SK-N-SH (cell line): ENCODE data around the gene PEAK1. TPM values are rescaled to one million over a fixed set of nuclear protein-coding genes. Genes with fewer than 3 reads are reported as not detected.

Experiments
- CTCF ChIA-PET: fragments of 300-600, 350-600 bp; formaldehyde crosslinking; extraction: SDS; loops from one replicate; lab custom pipeline; 2021; lab: Yijun Ruan, JAX
- POLR2A ChIA-PET: fragments of 350-600 bp; sonication (Branson Sonifier 250); formaldehyde crosslinking; extraction: SDS; loops from one replicate; lab custom pipeline; 2020; ENCODE audit warnings: antibody characterized with exemption, inconsistent platforms; lab: Yijun Ruan, JAX
- DNase-seq: peaks from one replicate; pipeline ENCODE4 v3.0.0; 2012
- H2AFZ ChIP-seq: fragments of 200-600 bp; sonication (generic); 2 replicates; pipeline ENCODE4 v1.8.1; 2016; ENCODE audit warnings: antibody characterized with exemption, mild to moderate bottlenecking, low read depth
- H3F3A ChIP-seq: fragments of 200-600 bp; sonication (generic); replicated peaks from 2 replicates; pipeline ENCODE3; 2016; ENCODE audit warnings: antibody characterized with exemption, mild to moderate bottlenecking; ENCODE audit not compliant: insufficient read depth
- H3K27ac ChIP-seq, 2 experiments: fragments of 200-500 bp in 1 of 2; fragments of 200-600 bp in 1 of 2; sonication (Bioruptor generic) in 1 of 2; sonication (generic), shearing (Covaris generic) in 1 of 2; 2 replicates each; pipeline versions ENCODE4 v1.5.1 to v1.6.1; 2014 to 2016; ENCODE audit warnings: low read depth in 2 of 2, inconsistent platforms in 1 of 2, low read length in 1 of 2, mild to moderate bottlenecking in 1 of 2, mixed read lengths in 1 of 2
- H3K27me3 ChIP-seq: fragments of 200-600 bp; sonication (generic), shearing (Covaris generic); 2 replicates; pipeline ENCODE4 v1.6.1; 2016; ENCODE audit warnings: mixed run types; ENCODE audit not compliant: insufficient read depth
- H3K36me3 ChIP-seq, 2 experiments: fragments of 200-500 bp in 1 of 2; fragments of 200-600 bp in 1 of 2; sonication (Bioruptor generic) in 1 of 2; sonication (generic) in 1 of 2; replicated peaks in 1 of 2; 2 replicates each; pipeline versions ENCODE3 to v1.5.1; 2014 to 2016; ENCODE audit warnings: low read length in 1 of 2, mild to moderate bottlenecking in 1 of 2; ENCODE audit not compliant: insufficient read depth in 2 of 2, control insufficient read depth in 1 of 2
- H3K4me1 ChIP-seq, 2 experiments: fragments of 200-500 bp in 1 of 2; fragments of 200-600 bp in 1 of 2; sonication (Bioruptor generic) in 1 of 2; sonication (generic), shearing (Covaris generic) in 1 of 2; 2 replicates each; pipeline versions ENCODE4 v1.5.1 to v1.6.1; 2014 to 2016; ENCODE audit warnings: low read depth in 1 of 2, low read length in 1 of 2, mixed run types in 1 of 2; ENCODE audit not compliant: insufficient read depth in 2 of 2, control insufficient read depth in 1 of 2
- H3K4me2 ChIP-seq: fragments of 200-600 bp; sonication (generic), shearing (Covaris generic); 2 replicates; pipeline ENCODE4 v1.6.1; 2017; ENCODE audit warnings: mixed run types
- H3K4me3 ChIP-seq, 2 experiments: fragments of 200-500 bp in 1 of 2; fragments of 200-600 bp in 1 of 2; sonication (Bioruptor generic) in 1 of 2; sonication (generic), shearing (Covaris generic) in 1 of 2; 2 replicates each; pipeline versions ENCODE4 v1.5.1 to v1.8.1; 2014 to 2016; ENCODE audit warnings: low read depth in 2 of 2, inconsistent platforms in 1 of 2, low read length in 1 of 2, mild to moderate bottlenecking in 1 of 2, mixed read lengths in 1 of 2, moderate library complexity in 1 of 2
- H3K79me2 ChIP-seq: fragments of 200-600 bp; sonication (generic); 2 replicates; pipeline ENCODE4 v1.8.1; 2017; ENCODE audit warnings: mild to moderate bottlenecking; ENCODE audit not compliant: insufficient read depth
- H3K9ac ChIP-seq: fragments of 200-600 bp; sonication (generic); 2 replicates; pipeline ENCODE4 v1.6.1; 2017; ENCODE audit warnings: mixed run types
- H3K9me2 ChIP-seq: fragments of 200-600 bp; sonication (generic); 2 replicates; pipeline ENCODE4 v1.6.1; 2017; ENCODE audit warnings: mixed run types
- H3K9me3 ChIP-seq: fragments of 200-600 bp; sonication (generic); 2 replicates; pipeline ENCODE4 v1.6.1; 2017; ENCODE audit warnings: mixed run types, mild to moderate bottlenecking, moderate library complexity
- H4K20me1 ChIP-seq: fragments of 200-600 bp; sonication (generic); 2 replicates; pipeline ENCODE4 v1.6.1; 2017; ENCODE audit warnings: mild to moderate bottlenecking, mixed run types; ENCODE audit not compliant: insufficient read depth
- CHD2 ChIP-seq: fragments of 150-350 bp; IDR thresholded peaks from 2 replicates; pipeline ENCODE4 v1.6.1; 2018; ENCODE audit warnings: low read length; ENCODE audit not compliant: partially characterized antibody
- ELF1 ChIP-seq: IDR thresholded peaks from 2 replicates; pipeline ENCODE4 v1.4.0; 2012
- EP300 ChIP-seq, 2 experiments: IDR thresholded peaks; 2 replicates each; pipeline versions ENCODE4 v1.4.0 to v1.6.1; 2012; ENCODE audit warnings: borderline replicate concordance in 1 of 2, low read depth in 1 of 2, low read length in 1 of 2
- GATA2 ChIP-seq: sonication (generic); formaldehyde crosslinking; IDR thresholded peaks from 2 replicates; pipeline ENCODE4 v1.5.0; 2020; ENCODE audit warnings: mild to moderate bottlenecking, missing genetic modification reagents
- JUND ChIP-seq: IDR thresholded peaks from 2 replicates; pipeline ENCODE4 v1.4.0; 2012
- NFIC ChIP-seq: IDR thresholded peaks from 2 replicates; pipeline ENCODE4 v1.4.0; 2012; ENCODE audit warnings: borderline replicate concordance
- RAD21 ChIP-seq: IDR thresholded peaks from 2 replicates; pipeline ENCODE4 v1.6.1; 2012; ENCODE audit warnings: mild to moderate bottlenecking, low read length
- RCOR1 ChIP-seq: fragments of 150-350 bp; IDR thresholded peaks from 2 replicates; pipeline ENCODE4 v1.6.1; 2017; ENCODE audit warnings: antibody characterized with exemption, low read length
- WGBS: methylation state at CpG from one replicate; pipeline ENCODE4 v1.1.6; 2017; ENCODE audit warnings: low lambda C conversion rate; 5-methylcytosine and 5-hydroxymethylcytosine counted together
- polyA plus RNA-seq, 3 experiments: library from polyadenylated mRNA; depleted of rRNA; stranded (reverse); fragments of >200 nt; gene quantifications; 2 replicates each; pipeline ENCODE4 v1.2.3, GENCODE V29; 2012
- TF ChIP-seq, protein P1 (sequence below): IDR thresholded peaks from 2 replicates; pipeline ENCODE4 v1.4.0; 2012; ENCODE audit warnings: low read depth, borderline replicate concordance
- TF ChIP-seq, protein P2 (sequence below): IDR thresholded peaks from 2 replicates; pipeline ENCODE4; 2012
- TF ChIP-seq, protein P3 (sequence below): IDR thresholded peaks from 2 replicates; pipeline ENCODE4 v1.4.0; 2012; ENCODE audit warnings: low read depth, borderline replicate concordance

PEAK1 gene
- polyA plus RNA-seq, 1 of the 3 experiments (the other 2 are of a cell fraction): 9.0 TPM

DNA sequence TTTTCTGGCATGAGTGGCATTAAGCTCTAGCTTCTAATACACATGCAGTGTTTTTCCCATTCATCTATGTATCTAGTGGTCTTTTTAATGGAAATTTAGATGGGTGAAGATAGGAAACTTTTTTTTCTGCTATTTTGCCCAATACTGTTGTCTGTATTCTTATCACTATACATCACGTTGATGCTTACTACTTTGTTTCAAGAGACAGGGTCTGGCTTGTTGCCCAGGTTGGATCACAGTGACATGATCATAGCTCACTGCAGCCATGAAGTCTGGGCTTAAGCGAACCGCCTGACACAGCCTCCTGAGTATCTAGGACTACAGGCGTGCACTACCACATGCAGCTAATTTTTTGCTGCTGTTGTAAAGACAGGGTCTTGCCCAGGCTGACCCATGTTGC, 84.6 kb downstream of the PEAK1 start:
- peaks cover 13% of the 10 kb centered on the region for H3F3A ChIP-seq
- POLR2A ChIA-PET: no interaction called here
- H3K27me3 ChIP-seq: no peaks in the 10 kb centered on the region
- CTCF ChIA-PET: interaction anchor here (0.7 to 1.5 kb wide), 4 partner anchors 10 to 287 kb away, joined by 3 to 4 read pairs (median 3); no protein-coding TSS in a partner anchor
- no peak overlapping the region for H3K4me2 ChIP-seq
- TF ChIP-seq, protein P1, sequence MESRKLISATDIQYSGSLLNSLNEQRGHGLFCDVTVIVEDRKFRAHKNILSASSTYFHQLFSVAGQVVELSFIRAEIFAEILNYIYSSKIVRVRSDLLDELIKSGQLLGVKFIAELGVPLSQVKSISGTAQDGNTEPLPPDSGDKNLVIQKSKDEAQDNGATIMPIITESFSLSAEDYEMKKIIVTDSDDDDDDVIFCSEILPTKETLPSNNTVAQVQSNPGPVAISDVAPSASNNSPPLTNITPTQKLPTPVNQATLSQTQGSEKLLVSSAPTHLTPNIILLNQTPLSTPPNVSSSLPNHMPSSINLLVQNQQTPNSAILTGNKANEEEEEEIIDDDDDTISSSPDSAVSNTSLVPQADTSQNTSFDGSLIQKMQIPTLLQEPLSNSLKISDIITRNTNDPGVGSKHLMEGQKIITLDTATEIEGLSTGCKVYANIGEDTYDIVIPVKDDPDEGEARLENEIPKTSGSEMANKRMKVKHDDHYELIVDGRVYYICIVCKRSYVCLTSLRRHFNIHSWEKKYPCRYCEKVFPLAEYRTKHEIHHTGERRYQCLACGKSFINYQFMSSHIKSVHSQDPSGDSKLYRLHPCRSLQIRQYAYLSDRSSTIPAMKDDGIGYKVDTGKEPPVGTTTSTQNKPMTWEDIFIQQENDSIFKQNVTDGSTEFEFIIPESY: no peak
- no peak for TF ChIP-seq CHD2
- TF ChIP-seq, protein P2, sequence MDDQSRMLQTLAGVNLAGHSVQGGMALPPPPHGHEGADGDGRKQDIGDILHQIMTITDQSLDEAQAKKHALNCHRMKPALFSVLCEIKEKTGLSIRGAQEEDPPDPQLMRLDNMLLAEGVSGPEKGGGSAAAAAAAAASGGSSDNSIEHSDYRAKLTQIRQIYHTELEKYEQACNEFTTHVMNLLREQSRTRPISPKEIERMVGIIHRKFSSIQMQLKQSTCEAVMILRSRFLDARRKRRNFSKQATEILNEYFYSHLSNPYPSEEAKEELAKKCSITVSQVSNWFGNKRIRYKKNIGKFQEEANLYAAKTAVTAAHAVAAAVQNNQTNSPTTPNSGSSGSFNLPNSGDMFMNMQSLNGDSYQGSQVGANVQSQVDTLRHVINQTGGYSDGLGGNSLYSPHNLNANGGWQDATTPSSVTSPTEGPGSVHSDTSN: peak; percentile 22; the same call in 1 of the 2 replicates
- TF ChIP-seq EP300 (IDR thresholded peaks at IDR 0.05; ENCODE audit: borderline replicate concordance in 1 of 2, low read depth in 1 of 2, low read length in 1 of 2): peak in 1 of 2 experiments; percentile 31; a peak in 1 of 4 replicates
- TF ChIP-seq JUND: 0 out of 2 replicates have a peak, but pooled peaks have one; percentile 10
- peak; percentile 26; the same call in 1 of the 2 replicates for TF ChIP-seq NFIC
- TF ChIP-seq GATA2 (CRISPR knock-in tag): peak; percentile 71
- TF ChIP-seq RCOR1: 0 out of 2 replicates have a peak, but pooled peaks have one; percentile 13
- no peak overlapping the region for H3K4me3 ChIP-seq
- no peak overlapping the region for H3K9ac ChIP-seq
- no peaks in the 10 kb centered on the region; the same call in 1 of the 2 replicates for H3K9me3 ChIP-seq
- peaks cover 11% of the 10 kb centered on the region in 2 experiments; a peak in 3 of 4 replicates for H3K4me1 ChIP-seq
- H3K79me2 ChIP-seq: peaks cover 72% of the 10 kb centered on the region
- WGBS: 56% methylated on average over 4 of the region's 4 CpGs
- H4K20me1 ChIP-seq: peaks cover 16% of the 10 kb centered on the region; the same call in 1 of the 2 replicates
- H2AFZ ChIP-seq: no peak overlapping the region
- DNase-seq: peak; percentile 18
- H3K9me2 ChIP-seq: no peaks in the 10 kb centered on the region
- no peaks in the 10 kb centered on the region for H3K36me3 ChIP-seq
- H3K27ac ChIP-seq: peak overlapping the region in 1 of 2 experiments; percentile 9; a peak in 1 of 4 replicates

DNA sequence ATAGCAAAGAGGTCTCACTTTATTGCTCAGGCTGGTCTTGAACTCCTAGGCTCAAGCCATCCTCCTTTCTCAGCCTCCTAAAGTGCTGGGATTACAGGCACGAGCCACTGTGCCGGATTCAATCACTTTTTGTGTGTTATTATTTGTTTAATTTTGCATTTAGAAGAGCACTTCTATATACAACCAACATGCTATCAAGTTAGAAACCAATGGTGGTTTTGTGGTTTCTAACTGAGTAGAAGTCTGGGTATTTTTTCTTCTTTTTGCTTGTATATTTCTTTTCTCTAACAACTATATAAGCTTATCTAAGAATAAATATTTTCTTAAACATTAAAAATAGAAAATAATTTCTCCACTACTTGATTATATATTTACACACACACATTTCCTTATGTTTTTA, 86.7 kb downstream of the PEAK1 start:
- 93% methylated on average over 2 of the region's 2 CpGs for WGBS

More for the DNA sequence above, 86.7 kb downstream of the PEAK1 start:
- peaks cover 11% of the 10 kb centered on the region in 2 experiments; a peak in 3 of 4 replicates for H3K4me1 ChIP-seq
- POLR2A ChIA-PET: no interaction called here
- H3F3A ChIP-seq: peaks cover 4% of the 10 kb centered on the region
- no peak overlapping the region for H3K9ac ChIP-seq
- H3K4me3 ChIP-seq: no peak overlapping the region
- H3K9me3 ChIP-seq: no peaks in the 10 kb centered on the region
- DNase-seq: no peak
- H2AFZ ChIP-seq: no peak overlapping the region
- H3K79me2 ChIP-seq: peaks cover 73% of the 10 kb centered on the region
- H3K27me3 ChIP-seq: no peaks in the 10 kb centered on the region
- H3K4me2 ChIP-seq: no peak overlapping the region
- no peaks in the 10 kb centered on the region for H3K36me3 ChIP-seq
- no peaks in the 10 kb centered on the region for H3K9me2 ChIP-seq
- TF ChIP-seq JUND: no peak
- TF ChIP-seq ELF1: no peak
- TF ChIP-seq, protein P3, sequence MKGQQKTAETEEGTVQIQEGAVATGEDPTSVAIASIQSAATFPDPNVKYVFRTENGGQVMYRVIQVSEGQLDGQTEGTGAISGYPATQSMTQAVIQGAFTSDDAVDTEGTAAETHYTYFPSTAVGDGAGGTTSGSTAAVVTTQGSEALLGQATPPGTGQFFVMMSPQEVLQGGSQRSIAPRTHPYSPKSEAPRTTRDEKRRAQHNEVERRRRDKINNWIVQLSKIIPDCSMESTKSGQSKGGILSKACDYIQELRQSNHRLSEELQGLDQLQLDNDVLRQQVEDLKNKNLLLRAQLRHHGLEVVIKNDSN: no peak
- TF ChIP-seq RAD21: no peak
- H4K20me1 ChIP-seq: peaks cover 20% of the 10 kb centered on the region; the same call in 1 of the 2 replicates
- CTCF ChIA-PET: interaction anchor here (0.7 kb wide), 1 partner anchor 185 kb away, joined by 3 read pairs; no protein-coding TSS in a partner anchor
- H3K27ac ChIP-seq: no peak overlapping the region
